ENCODE results near the gene LRSAM1. TPM values are rescaled to one million over a fixed set of nuclear protein-coding genes. Genes with fewer than 3 reads are reported as not detected.

Gene LRSAM1
- total RNA-seq, 1 experiment from 2014 or later, result 25.8 TPM

- no TSS peak for BruUV-seq (replicated peaks)
- H3K4me1 Mint-ChIP-seq (ENCODE audit: low read depth, unreplicated experiment), result no peaks in the 10 kb centered on the region
- POLR2A ChIA-PET, result no interaction called here
- Histone ChIP-seq H3K36me3 (ENCODE audit: control insufficient read depth, insufficient read depth, low read length) (peaks cover 5% of the 10 kb centered on the region), H3K27me3 (replicated peaks; ENCODE audit: control insufficient read depth, insufficient read depth, low read length) (no peaks in the 10 kb centered on the region), H3K4me3 (ENCODE audit: low read depth, low read length) (no peak overlapping the region), H3K4me1 (no peaks in the 10 kb centered on the region), H3K9me3 (no peaks in the 10 kb centered on the region)
- peaks cover 36% of the 10 kb centered on the region for H3K36me3 Mint-ChIP-seq (ENCODE audit: insufficient read depth, unreplicated experiment)
- TF ChIP-seq CTCF (IDR thresholded peaks at IDR 0.05; ENCODE audit: insufficient read depth in 1 of 2, low read depth in 1 of 2, low read length in 1 of 2, severe bottlenecking in 1 of 2, unreplicated experiment in 1 of 2), result no peak
- DNase-seq, result no peak
- H3K27me3 Mint-ChIP-seq (ENCODE audit: insufficient read depth, unreplicated experiment), result no peaks in the 10 kb centered on the region
- CTCF ChIA-PET, result interaction anchor here (1.3 kb wide), 1 partner anchor 79 kb away, joined by 3 read pairs; no protein-coding TSS in a partner anchor
- intact Hi-C loops (cut with micrococcal nuclease; ENCODE audit: unreplicated experiment), result loop anchor here (10.0 kb wide), 1 partner anchor 277 kb away; the partner anchor contains the start of gene CDK9
- H3K9me3 Mint-ChIP-seq (ENCODE audit: unreplicated experiment), result no peaks in the 10 kb centered on the region
- H3K4me3 Mint-ChIP-seq (ENCODE audit: unreplicated experiment), result no peak overlapping the region
- H3K27ac Mint-ChIP-seq (ENCODE audit: unreplicated experiment), result no peak overlapping the region
These were observed 56.7 kb downstream of the LRSAM1 start for GRCh38 chr9:127507751-127508648.

- Mint-ChIP-seq H3K36me3 (ENCODE audit: insufficient read depth, unreplicated experiment) (peaks cover 32% of the 10 kb centered on the region), H3K27me3 (ENCODE audit: insufficient read depth, unreplicated experiment) (no peaks in the 10 kb centered on the region), H3K27ac (ENCODE audit: unreplicated experiment) (no peak overlapping the region), H3K9me3 (ENCODE audit: unreplicated experiment) (no peaks in the 10 kb centered on the region), H3K4me1 (ENCODE audit: low read depth, unreplicated experiment) (no peaks in the 10 kb centered on the region), H3K4me3 (ENCODE audit: unreplicated experiment) (no peak overlapping the region)
- POLR2A ChIA-PET, result no interaction called here
- Histone ChIP-seq H3K27me3 (replicated peaks; ENCODE audit: control insufficient read depth, insufficient read depth, low read length) (no peaks in the 10 kb centered on the region), H3K4me3 (ENCODE audit: low read depth, low read length) (no peak overlapping the region), H3K9me3 (no peaks in the 10 kb centered on the region), H3K36me3 (ENCODE audit: control insufficient read depth, insufficient read depth, low read length) (0 out of 2 replicates have a peak, but pooled peaks cover 1% of the 10 kb centered on the region), H3K4me1 (no peaks in the 10 kb centered on the region)
- no peak for DNase-seq
- CTCF ChIA-PET, result no interaction called here
- intact Hi-C loops (cut with micrococcal nuclease; ENCODE audit: unreplicated experiment), result loop anchor here (10.0 kb wide), 1 partner anchor 276 kb away; the partner anchor contains the start of gene CDK9
- TF ChIP-seq CTCF (IDR thresholded peaks at IDR 0.05; ENCODE audit: insufficient read depth in 1 of 2, low read depth in 1 of 2, low read length in 1 of 2, severe bottlenecking in 1 of 2, unreplicated experiment in 1 of 2), result no peak
- BruUV-seq (replicated peaks), result no TSS peak
These were observed 57.6 kb downstream of the LRSAM1 start for GRCh38 chr9:127508901-127509260.

GRCh38 chr9:127509261-127509954 lies 58.1 kb downstream of the LRSAM1 start:
- DNase-seq, result no peak
- H3K9me3 Mint-ChIP-seq (ENCODE audit: unreplicated experiment), result no peaks in the 10 kb centered on the region
- intact Hi-C loops (cut with micrococcal nuclease; ENCODE audit: unreplicated experiment), result loop anchor here (10.0 kb wide), 1 partner anchor 275 kb away; the partner anchor contains the start of gene CDK9
- ChIA-PET CTCF (interaction anchor here (0.6 kb wide), 1 partner anchor 192 kb away, joined by 4 read pairs; no protein-coding TSS in a partner anchor), POLR2A (no interaction called here)
- no peak overlapping the region for H3K4me3 Mint-ChIP-seq (ENCODE audit: unreplicated experiment)
- no peak for TF ChIP-seq CTCF (IDR thresholded peaks at IDR 0.05; ENCODE audit: insufficient read depth in 1 of 2, low read depth in 1 of 2, low read length in 1 of 2, severe bottlenecking in 1 of 2, unreplicated experiment in 1 of 2)
- Histone ChIP-seq H3K4me1 (no peaks in the 10 kb centered on the region), H3K9me3 (no peaks in the 10 kb centered on the region), H3K36me3 (ENCODE audit: control insufficient read depth, insufficient read depth, low read length) (0 out of 2 replicates have a peak, but pooled peaks cover under 1% of the 10 kb centered on the region), H3K4me3 (ENCODE audit: low read depth, low read length) (no peak overlapping the region), H3K27me3 (replicated peaks; ENCODE audit: control insufficient read depth, insufficient read depth, low read length) (no peaks in the 10 kb centered on the region)
- no peak overlapping the region for H3K27ac Mint-ChIP-seq (ENCODE audit: unreplicated experiment)
- no peaks in the 10 kb centered on the region for H3K4me1 Mint-ChIP-seq (ENCODE audit: low read depth, unreplicated experiment)
- no TSS peak for BruUV-seq (replicated peaks)
- H3K27me3 Mint-ChIP-seq (ENCODE audit: insufficient read depth, unreplicated experiment), result no peaks in the 10 kb centered on the region
- peaks cover 28% of the 10 kb centered on the region for H3K36me3 Mint-ChIP-seq (ENCODE audit: insufficient read depth, unreplicated experiment)

Data from Caco-2 (cell line).